GM15510 (cell line): ENCODE data around the gene FKBP5.

Experiments used
- POLR2A ChIP-seq: IDR thresholded peaks from 3 replicates; pipeline ENCODE4 v1.6.1; 2011; ENCODE audit warnings: borderline replicate concordance; ENCODE audit not compliant: insufficient read length; ENCODE audit errors: extremely low read depth

FKBP5 gene

GRCh38 chr6:35580836-35581235, 107.9 kb downstream of the FKBP5 start:
- no peak for TF ChIP-seq POLR2A

- TF ChIP-seq POLR2A, result no peak
These were observed 112.0 kb downstream of the FKBP5 start for GRCh38 chr6:35576682-35577081.

- TF ChIP-seq POLR2A, result no peak
These were observed 115.1 kb downstream of the FKBP5 start for GRCh38 chr6:35573495-35574110.

- no peak for TF ChIP-seq POLR2A
These were observed 119.7 kb downstream of the FKBP5 start for GRCh38 chr6:35569011-35569461.

- TF ChIP-seq POLR2A, result no peak
These were observed 121.9 kb downstream of the FKBP5 start for GRCh38 chr6:35566794-35567193.

GRCh38 chr6:35564733-35565132, 124.0 kb downstream of the FKBP5 start:
- TF ChIP-seq POLR2A, result no peak

DNA sequence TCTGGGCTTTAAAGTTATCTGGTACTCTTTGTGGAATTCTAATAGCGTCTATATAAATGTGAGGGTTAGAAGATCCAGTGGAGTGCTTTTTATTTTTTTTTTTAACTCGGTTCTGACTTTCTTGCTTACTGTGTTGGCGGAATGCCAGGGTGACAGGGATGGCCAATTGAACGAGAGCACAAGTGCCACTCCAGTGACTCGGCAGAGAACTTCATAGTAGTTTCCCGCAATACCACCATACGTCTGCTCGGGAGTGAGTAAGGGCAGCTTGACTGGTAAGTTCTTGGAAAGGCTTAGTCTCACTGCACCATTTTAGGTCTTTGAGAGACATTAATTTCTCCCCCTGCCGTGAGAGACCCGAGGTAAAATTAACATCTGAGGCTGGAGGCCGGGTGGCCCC, 126.7 kb downstream of the FKBP5 start:
- TF ChIP-seq POLR2A, result no peak

DNA sequence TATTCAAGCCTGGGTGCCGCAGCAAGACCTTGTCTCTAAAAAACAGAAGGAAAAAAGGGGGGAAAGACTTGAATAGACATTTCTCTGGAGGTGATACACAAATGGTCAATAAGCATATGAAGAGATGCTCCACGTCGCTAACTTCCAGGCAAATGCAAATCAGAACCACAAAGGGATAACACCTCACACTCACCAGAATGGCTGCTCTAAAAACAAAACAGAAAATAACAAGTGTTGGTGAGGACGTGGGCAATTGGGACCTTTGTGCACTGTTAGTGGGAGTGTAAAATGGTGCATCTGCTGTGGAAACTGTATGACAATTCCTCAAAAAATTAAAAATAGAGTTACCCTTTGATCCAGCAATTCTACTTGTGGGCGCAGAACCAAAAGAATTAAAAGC, 127.6 kb downstream of the FKBP5 start:
- TF ChIP-seq POLR2A, result no peak

- TF ChIP-seq POLR2A, result no peak
These were observed 130.1 kb downstream of the FKBP5 start for GRCh38 chr6:35558571-35558970.

DNA sequence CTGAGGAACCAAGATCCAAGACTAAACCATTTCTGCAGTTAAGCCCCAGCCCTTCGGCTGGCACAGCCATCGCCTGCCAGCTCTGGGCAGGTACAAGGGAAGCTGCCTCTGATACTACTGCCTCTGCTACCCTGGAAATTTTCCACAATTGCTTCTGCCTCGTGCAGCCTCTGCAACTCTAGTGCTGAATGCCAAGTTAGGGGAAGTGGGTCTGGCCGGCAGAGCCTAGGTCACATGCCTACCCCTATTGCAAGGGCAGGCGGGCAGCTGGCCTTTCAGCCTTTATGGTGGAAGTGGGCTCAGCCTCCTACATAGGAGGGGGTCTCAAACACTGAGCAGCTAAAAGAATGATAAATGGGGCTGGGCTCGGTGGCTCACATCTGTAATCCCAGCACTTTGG, 131.5 kb downstream of the FKBP5 start:
- TF ChIP-seq POLR2A, result no peak

DNA sequence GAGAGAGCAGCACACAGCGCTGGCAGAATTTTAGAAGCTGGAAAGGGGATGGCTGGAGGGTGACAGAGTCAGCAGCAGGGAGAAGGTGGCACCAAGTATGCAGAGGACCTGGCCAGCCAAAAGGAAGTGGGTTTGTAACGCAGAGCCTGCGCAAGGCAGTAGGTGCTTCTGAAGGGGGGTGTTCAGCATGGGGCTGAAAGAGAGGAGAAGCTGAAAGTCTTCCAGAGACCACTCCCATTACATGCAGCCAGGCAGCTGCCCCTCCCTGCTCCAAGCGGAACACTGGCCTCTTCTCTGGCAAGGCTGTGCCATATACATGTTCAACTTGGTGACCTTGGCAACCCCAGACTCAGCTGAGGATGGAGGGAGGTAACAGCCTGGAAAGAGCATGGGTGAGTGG, 133.9 kb downstream of the FKBP5 start:
- TF ChIP-seq POLR2A, result no peak

- no peak for TF ChIP-seq POLR2A
These were observed 135.4 kb downstream of the FKBP5 start for GRCh38 chr6:35553315-35553714.

DNA sequence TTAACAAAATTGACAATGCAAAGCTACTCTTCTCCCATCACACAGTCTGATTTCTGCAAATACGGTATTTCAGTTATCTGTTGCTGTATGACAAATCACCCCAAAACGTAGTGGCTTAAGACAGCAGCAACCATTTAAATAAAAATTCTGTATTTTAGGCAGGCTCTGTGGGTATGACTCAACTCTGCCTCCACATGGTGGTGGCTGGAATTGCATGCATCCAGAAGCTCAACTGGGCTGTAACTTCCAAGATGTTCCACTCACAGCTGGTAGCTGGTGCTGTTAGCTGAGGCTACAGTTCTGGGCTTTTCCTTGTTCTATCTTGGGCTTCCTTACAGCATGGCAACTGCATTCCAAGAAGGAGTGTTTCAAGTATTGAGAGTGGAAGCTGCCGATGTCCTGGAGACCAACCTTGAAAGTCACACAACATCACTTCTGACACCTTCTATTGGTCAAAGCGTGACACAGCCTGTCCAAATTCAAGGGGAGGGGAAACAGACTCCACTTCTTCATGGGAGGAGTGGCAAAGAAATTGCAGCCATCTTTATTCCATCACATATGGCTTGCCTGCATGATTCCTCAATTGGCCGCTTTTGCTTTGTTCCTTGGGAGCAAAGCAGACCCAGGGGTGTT, 136.3 kb downstream of the FKBP5 start:
- no peak for TF ChIP-seq POLR2A

- no peak for TF ChIP-seq POLR2A
These were observed 138.3 kb downstream of the FKBP5 start for GRCh38 chr6:35550437-35550836.

- TF ChIP-seq POLR2A, result no peak
These were observed 141.0 kb downstream of the FKBP5 start for GRCh38 chr6:35547676-35548075.

- no peak for TF ChIP-seq POLR2A
These were observed 143.8 kb downstream of the FKBP5 start for GRCh38 chr6:35544769-35545361.

- no peak for TF ChIP-seq POLR2A
These were observed 145.1 kb downstream of the FKBP5 start for GRCh38 chr6:35543459-35544193.

DNA sequence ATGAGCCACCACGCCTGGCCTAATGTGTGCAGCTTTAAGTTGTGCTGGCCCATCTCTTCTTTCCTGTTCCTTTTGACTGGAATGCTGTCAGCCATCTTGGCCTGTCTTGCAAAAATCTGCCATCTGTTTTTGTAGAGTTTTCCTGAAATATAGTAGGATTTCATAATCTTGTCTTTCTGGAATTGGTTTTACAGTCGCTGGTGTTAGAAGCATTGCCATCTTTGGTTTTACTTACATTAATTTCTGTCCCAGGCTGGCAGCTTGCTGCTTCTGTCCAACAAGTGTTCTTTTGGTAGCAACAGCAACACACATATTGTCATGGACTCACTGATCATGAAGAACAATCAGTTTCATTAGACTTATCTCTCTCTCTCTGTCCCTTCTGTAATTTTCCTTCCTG, 146.9 kb downstream of the FKBP5 start:
- TF ChIP-seq POLR2A, result no peak
